Measurements from ENCODE around the gene OOSP3. TPM values are rescaled to one million over a fixed set of nuclear protein-coding genes. Genes with fewer than 3 reads are reported as not detected.

The OOSP3 gene
- total and polyA plus RNA-seq, 2 donors (not counting 1 experiment from before 2014, with no cell fraction given) = not detected

GRCh38 chr11:59859673-59860072 is 18.9 kb upstream of the OOSP3 start:
- Histone ChIP-seq H3K36me3 (replicated peaks in 1 of 2; ENCODE audit: control extremely low read depth in 1 of 2, control insufficient read depth in 1 of 2, extremely low read depth in 1 of 2, insufficient read depth in 2 of 2, low read length in 1 of 2) (no peaks in the 10 kb centered on the region), H2AFZ (ENCODE audit: insufficient read depth, low read depth, low read length, poor library complexity, severe bottlenecking) (no peak overlapping the region), H3K4me2 (replicated peaks; ENCODE audit: low read depth, low read length, poor library complexity, severe bottlenecking) (no peak overlapping the region), H3K9me3 (ENCODE audit: control extremely low read depth in 1 of 3, control insufficient read depth in 2 of 3, insufficient read depth in 1 of 3, low read length in 2 of 3) (no peaks in the 10 kb centered on the region), H3K27me3 (replicated peaks in 1 of 4; ENCODE audit: control extremely low read depth in 1 of 4, control insufficient read depth in 3 of 4, insufficient read depth in 4 of 4, low read length in 3 of 4) (no peaks in the 10 kb centered on the region), H4K20me1 (ENCODE audit: control insufficient read depth, insufficient read depth, low read length, poor library complexity, severe bottlenecking) (no peaks in the 10 kb centered on the region), H3K9ac (ENCODE audit: low read length) (no peak overlapping the region), H3K4me1 (ENCODE audit: control insufficient read depth in 2 of 2, insufficient read depth in 2 of 2, low read length in 2 of 2) (no peaks in the 10 kb centered on the region), H3K27ac (ENCODE audit: low read length in 2 of 2) (no peak overlapping the region), H3K79me2 (ENCODE audit: control insufficient read depth, insufficient read depth, low read length) (no peaks in the 10 kb centered on the region), H3K4me3 (ENCODE audit: control extremely low read depth in 1 of 5, extremely low read depth in 1 of 5, insufficient read depth in 1 of 5, low read depth in 2 of 5, low read length in 4 of 5) (no peak overlapping the region)
- DNase-seq (no peak), ATAC-seq (ENCODE audit: low read depth) (no peak)
- Mint-ChIP-seq H3K9me3 (ENCODE audit: insufficient read depth) (no peaks in the 10 kb centered on the region), H3K27ac (no peak overlapping the region), H3K27me3 (peaks cover 31% of the 10 kb centered on the region), H3K4me1 (no peaks in the 10 kb centered on the region), H3K4me3 (no peak overlapping the region)
- POLR2A ChIA-PET = no interaction called here
- CTCF ChIA-PET = no interaction called here
- TF ChIP-seq, protein P1, sequence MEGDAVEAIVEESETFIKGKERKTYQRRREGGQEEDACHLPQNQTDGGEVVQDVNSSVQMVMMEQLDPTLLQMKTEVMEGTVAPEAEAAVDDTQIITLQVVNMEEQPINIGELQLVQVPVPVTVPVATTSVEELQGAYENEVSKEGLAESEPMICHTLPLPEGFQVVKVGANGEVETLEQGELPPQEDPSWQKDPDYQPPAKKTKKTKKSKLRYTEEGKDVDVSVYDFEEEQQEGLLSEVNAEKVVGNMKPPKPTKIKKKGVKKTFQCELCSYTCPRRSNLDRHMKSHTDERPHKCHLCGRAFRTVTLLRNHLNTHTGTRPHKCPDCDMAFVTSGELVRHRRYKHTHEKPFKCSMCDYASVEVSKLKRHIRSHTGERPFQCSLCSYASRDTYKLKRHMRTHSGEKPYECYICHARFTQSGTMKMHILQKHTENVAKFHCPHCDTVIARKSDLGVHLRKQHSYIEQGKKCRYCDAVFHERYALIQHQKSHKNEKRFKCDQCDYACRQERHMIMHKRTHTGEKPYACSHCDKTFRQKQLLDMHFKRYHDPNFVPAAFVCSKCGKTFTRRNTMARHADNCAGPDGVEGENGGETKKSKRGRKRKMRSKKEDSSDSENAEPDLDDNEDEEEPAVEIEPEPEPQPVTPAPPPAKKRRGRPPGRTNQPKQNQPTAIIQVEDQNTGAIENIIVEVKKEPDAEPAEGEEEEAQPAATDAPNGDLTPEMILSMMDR (IDR thresholded peaks at IDR 0.05) = no peak
- TF ChIP-seq EZH2 (IDR thresholded peaks at IDR 0.05; ENCODE audit: borderline replicate concordance, insufficient read depth, low read depth, low read length, poor library complexity, severe bottlenecking) = no peak
- intact Hi-C loops (cut with micrococcal nuclease) = no loop called here

GRCh38 chr11:59862252-59862651 is 16.3 kb upstream of the OOSP3 start:
- ChIA-PET CTCF (no interaction called here), POLR2A (no interaction called here)
- no peaks in the 10 kb centered on the region for H3K27me3 ChIP-seq (replicated peaks in 1 of 4; ENCODE audit: control extremely low read depth in 1 of 4, control insufficient read depth in 3 of 4, insufficient read depth in 4 of 4, low read length in 3 of 4)
- Mint-ChIP-seq H3K27ac (no peak overlapping the region), H3K4me1 (no peaks in the 10 kb centered on the region), H3K27me3 (peaks cover 23% of the 10 kb centered on the region), H3K9me3 (ENCODE audit: insufficient read depth) (peaks cover 3% of the 10 kb centered on the region), H3K4me3 (no peak overlapping the region)
- H3K9ac ChIP-seq (ENCODE audit: low read length) = no peak overlapping the region
- DNase-seq (no peak), ATAC-seq (ENCODE audit: low read depth) (no peak)
- H2AFZ ChIP-seq (ENCODE audit: insufficient read depth, low read depth, low read length, poor library complexity, severe bottlenecking) = no peak overlapping the region
- H4K20me1 ChIP-seq (ENCODE audit: control insufficient read depth, insufficient read depth, low read length, poor library complexity, severe bottlenecking) = no peaks in the 10 kb centered on the region
- no peaks in the 10 kb centered on the region for H3K4me1 ChIP-seq (ENCODE audit: control insufficient read depth in 2 of 2, insufficient read depth in 2 of 2, low read length in 2 of 2)
- H3K4me2 ChIP-seq (replicated peaks; ENCODE audit: low read depth, low read length, poor library complexity, severe bottlenecking) = no peak overlapping the region
- H3K27ac ChIP-seq (ENCODE audit: low read length in 2 of 2) = no peak overlapping the region
- no peaks in the 10 kb centered on the region for H3K9me3 ChIP-seq (ENCODE audit: control extremely low read depth in 1 of 3, control insufficient read depth in 2 of 3, insufficient read depth in 1 of 3, low read length in 2 of 3)
- no peak for TF ChIP-seq EZH2 (IDR thresholded peaks at IDR 0.05; ENCODE audit: borderline replicate concordance, insufficient read depth, low read depth, low read length, poor library complexity, severe bottlenecking)
- TF ChIP-seq, protein P1 (IDR thresholded peaks at IDR 0.05) = no peak
- 50% methylated on average over 1 of the region's 3 CpGs for WGBS (ENCODE audit: insufficient coverage)
- no peak overlapping the region for H3K4me3 ChIP-seq (ENCODE audit: control extremely low read depth in 1 of 5, extremely low read depth in 1 of 5, insufficient read depth in 1 of 5, low read depth in 2 of 5, low read length in 4 of 5)
- intact Hi-C loops (cut with micrococcal nuclease) = no loop called here
- H3K36me3 ChIP-seq (replicated peaks in 1 of 2; ENCODE audit: control extremely low read depth in 1 of 2, control insufficient read depth in 1 of 2, extremely low read depth in 1 of 2, insufficient read depth in 2 of 2, low read length in 1 of 2) = no peaks in the 10 kb centered on the region
- no peaks in the 10 kb centered on the region for H3K79me2 ChIP-seq (ENCODE audit: control insufficient read depth, insufficient read depth, low read length)

Measured in B cell (primary cell).